H1 (cell line): ENCODE results near the gene AATK. TPM values are rescaled to one million over a fixed set of nuclear protein-coding genes. Genes with fewer than 3 reads are reported as not detected.

Experiments used
- CTCF ChIA-PET: fragments of 300-600 bp; sonication (Branson Sonifier 250); formaldehyde crosslinking; loops from one replicate; lab custom pipeline; 2021; ENCODE audit not compliant: partially characterized antibody; lab: Charles Lee
- POLR2A ChIA-PET: fragments of 300-600 bp; sonication (Branson Sonifier 250); formaldehyde crosslinking; loops from one replicate; lab custom pipeline; 2021; ENCODE audit warnings: inconsistent platforms; ENCODE audit not compliant: partially characterized antibody; lab: Charles Lee
- DNase-seq, 2 experiments: peaks; one replicate each; pipeline versions ENCODE4 v3.0.0 to v3.0.0-alpha.2; 2010 to 2022; ENCODE audit warnings: low spot score in 2 of 2, low read depth in 1 of 2, mixed read lengths in 1 of 2
- FAIRE-seq: peaks from 2 replicates; lab custom pipeline; 2011; peaks lifted over from hg19 to GRCh38; lab: Jason Lieb, UNC
- H2AFZ ChIP-seq: 2 replicates; pipeline ENCODE4 v1.8.1; 2012; ENCODE audit warnings: low read length, inconsistent platforms
- H2AK5ac ChIP-seq: 2 replicates; pipeline ENCODE4 v1.6.1; 2013; ENCODE audit warnings: low read depth, low read length
- H2BK120ac ChIP-seq: replicated peaks from 2 replicates; pipeline ENCODE3; 2013; ENCODE audit warnings: low read depth, low read length, inconsistent platforms
- H2BK12ac ChIP-seq: 2 replicates; pipeline ENCODE4 v1.6.1; 2013; ENCODE audit warnings: low read depth, low read length
- H2BK15ac ChIP-seq: 2 replicates; pipeline ENCODE4 v1.6.1; 2013; ENCODE audit warnings: low read length
- H2BK20ac ChIP-seq: 2 replicates; pipeline ENCODE4 v1.6.1; 2013; ENCODE audit warnings: low read length
- H2BK5ac ChIP-seq: 2 replicates; pipeline ENCODE4 v1.6.1; 2013; ENCODE audit warnings: low read depth, low read length
- H3K14ac ChIP-seq: 2 replicates; pipeline ENCODE4 v1.6.1; 2013; ENCODE audit warnings: inconsistent platforms; ENCODE audit not compliant: insufficient read length
- H3K18ac ChIP-seq: 2 replicates; pipeline ENCODE4 v1.6.1; 2013; ENCODE audit warnings: low read length; ENCODE audit errors: extremely low read depth
- H3K23ac ChIP-seq: 2 replicates; pipeline ENCODE4 v1.6.1; 2013; ENCODE audit warnings: inconsistent platforms; ENCODE audit not compliant: insufficient read length
- H3K23me2 ChIP-seq: 2 replicates; pipeline ENCODE4 v1.6.1; 2013; ENCODE audit warnings: low read depth, low read length
- H3K27ac ChIP-seq: 2 replicates; pipeline ENCODE4 v1.6.1; 2011; ENCODE audit warnings: low read depth, low read length, inconsistent platforms
- H3K27me3 ChIP-seq, 4 experiments: replicated peaks in 1 of 4; 1 replicate in 1 of 4; 2 replicates in 3 of 4; pipeline versions ENCODE4 v1.6.1 to v1.8.1; 2011 to 2013; ENCODE audit warnings: low read length in 3 of 4, mild to moderate bottlenecking in 3 of 4, inconsistent platforms in 2 of 4, mixed read lengths in 2 of 4, moderate library complexity in 1 of 4; ENCODE audit not compliant: control insufficient read depth in 3 of 4, insufficient read depth in 3 of 4; ENCODE audit errors: extremely low read depth in 1 of 4
- H3K36me3 ChIP-seq, 4 experiments: 2 replicates each; pipeline versions ENCODE4 v1.6.1 to v1.8.1; 2011 to 2013; ENCODE audit warnings: mild to moderate bottlenecking in 4 of 4, low read length in 3 of 4, moderate library complexity in 2 of 4, control low read depth in 1 of 4, inconsistent platforms in 1 of 4; ENCODE audit not compliant: insufficient read depth in 4 of 4, control insufficient read depth in 2 of 4
- H3K4ac ChIP-seq: replicated peaks from 2 replicates; pipeline ENCODE3; 2013; ENCODE audit warnings: low read length, low read depth, mixed read lengths, inconsistent platforms; ENCODE audit not compliant: insufficient read length
- H3K4me1 ChIP-seq, 4 experiments: replicated peaks in 1 of 4; 1 replicate in 1 of 4; 2 replicates in 3 of 4; pipeline versions ENCODE4 v1.6.1 to v1.8.1; 2011 to 2013; ENCODE audit warnings: low read length in 3 of 4, inconsistent platforms in 2 of 4, mixed read lengths in 1 of 4; ENCODE audit not compliant: insufficient read depth in 4 of 4, control insufficient read depth in 3 of 4
- H3K4me2 ChIP-seq, 2 experiments: 2 replicates each; pipeline versions ENCODE4 v1.6.1 to v1.8.1; 2011 to 2013; ENCODE audit warnings: low read depth in 2 of 2, low read length in 2 of 2, control low read depth in 1 of 2, inconsistent platforms in 1 of 2, mild to moderate bottlenecking in 1 of 2; ENCODE audit not compliant: insufficient read depth in 1 of 2
- H3K4me3 ChIP-seq, 4 experiments: fragments of 200-600, 300-600 bp in 1 of 4; sonication (generic), shearing (Covaris generic), sonication (Bioruptor Twin) in 1 of 4; 2 replicates each; pipeline versions ENCODE4 v1.5.1 to v1.8.1; 2011 to 2016; ENCODE audit warnings: low read length in 4 of 4, low read depth in 3 of 4, control low read depth in 2 of 4, inconsistent platforms in 2 of 4, mild to moderate bottlenecking in 2 of 4, mixed read lengths in 1 of 4, moderate library complexity in 1 of 4; ENCODE audit not compliant: insufficient read depth in 2 of 4; ENCODE audit errors: extremely low read depth in 1 of 4
- H3K56ac ChIP-seq: replicated peaks from 2 replicates; pipeline ENCODE3; 2013; ENCODE audit warnings: low read depth, mild to moderate bottlenecking, mixed read lengths, low read length, inconsistent platforms; ENCODE audit not compliant: insufficient read length
- H3K79me1 ChIP-seq: 2 replicates; pipeline ENCODE4 v1.6.1; 2013; ENCODE audit warnings: low read depth, low read length, control low read depth
- H3K79me2 ChIP-seq, 2 experiments: 2 replicates each; pipeline versions ENCODE4 v1.6.1 to v1.8.1; 2012 to 2013; ENCODE audit warnings: low read length in 2 of 2, mild to moderate bottlenecking in 2 of 2, inconsistent platforms in 1 of 2; ENCODE audit not compliant: insufficient read depth in 2 of 2, control insufficient read depth in 1 of 2
- H3K9ac ChIP-seq, 4 experiments: replicated peaks in 1 of 4; 1 replicate in 1 of 4; 2 replicates in 3 of 4; pipeline versions ENCODE4 v1.6.1 to v1.8.1; 2011 to 2013; ENCODE audit warnings: low read depth in 3 of 4, low read length in 3 of 4, control low read depth in 2 of 4, mild to moderate bottlenecking in 2 of 4, moderate library complexity in 2 of 4, inconsistent platforms in 1 of 4; ENCODE audit errors: extremely low read depth in 1 of 4
- H3K9me3 ChIP-seq, 2 experiments: 2 replicates each; pipeline versions ENCODE4 v1.6.1 to v1.8.1; 2012 to 2013; ENCODE audit warnings: mild to moderate bottlenecking in 2 of 2, moderate library complexity in 2 of 2, control low read depth in 1 of 2, inconsistent platforms in 1 of 2, low read depth in 1 of 2, low read length in 1 of 2, mixed read lengths in 1 of 2; ENCODE audit not compliant: insufficient read depth in 2 of 2
- H4K20me1 ChIP-seq, 2 experiments: replicated peaks in 1 of 2; 2 replicates each; pipeline versions ENCODE3 to v1.8.1; 2011 to 2013; ENCODE audit warnings: inconsistent platforms in 2 of 2, low read length in 2 of 2, mild to moderate bottlenecking in 1 of 2; ENCODE audit not compliant: insufficient read depth in 2 of 2, control insufficient read depth in 1 of 2
- H4K5ac ChIP-seq: 2 replicates; pipeline ENCODE4 v1.6.1; 2013; ENCODE audit warnings: low read length, low read depth, mixed read lengths, inconsistent platforms; ENCODE audit not compliant: insufficient read length
- H4K8ac ChIP-seq: 2 replicates; pipeline ENCODE4 v1.8.0; 2013; ENCODE audit warnings: mild to moderate bottlenecking, moderate library complexity, low read length, inconsistent platforms; ENCODE audit not compliant: insufficient read depth; ENCODE audit errors: extremely low read depth
- H4K91ac ChIP-seq: replicated peaks from 2 replicates; pipeline ENCODE3; 2013; ENCODE audit warnings: low read length, mixed read lengths, inconsistent platforms; ENCODE audit not compliant: insufficient read length
- CBX5 ChIP-seq: fragments of 300-800, 300-1000 bp; sonication (generic); IDR thresholded peaks from 2 replicates; pipeline ENCODE4 v1.7.1; 2016; ENCODE audit warnings: antibody characterized with exemption, low read length, low read depth
- E2F6 ChIP-seq: IDR thresholded peaks from 2 replicates; pipeline ENCODE4 v1.6.1; 2012; ENCODE audit warnings: inconsistent platforms
- GTF2F1 ChIP-seq: IDR thresholded peaks from 2 replicates; pipeline ENCODE4 v1.6.1; 2012; ENCODE audit warnings: low read depth, low read length, improper control_type of control experiment, borderline replicate concordance
- JUN ChIP-seq: IDR thresholded peaks from 2 replicates; pipeline ENCODE4 v1.6.1; 2011; ENCODE audit warnings: low read depth, mild to moderate bottlenecking, improper control_type of control experiment, low read length
- KDM1A ChIP-seq: fragments of 200-600, 300-600 bp; sonication (generic); IDR thresholded peaks from 2 replicates; pipeline ENCODE4 v1.7.1; 2016; ENCODE audit warnings: mild to moderate bottlenecking, low read length, borderline replicate concordance
- NANOG ChIP-seq: IDR thresholded peaks from 2 replicates; pipeline ENCODE4 v1.6.1; 2011; ENCODE audit warnings: low read length, low read depth, mild to moderate bottlenecking, inconsistent platforms; ENCODE audit not compliant: insufficient read depth, poor library complexity, severe bottlenecking
- RBBP5 ChIP-seq: IDR thresholded peaks from 2 replicates; pipeline ENCODE4 v1.7.1; 2012; ENCODE audit warnings: low read depth, mild to moderate bottlenecking, inconsistent platforms, low read length, moderate library complexity, borderline replicate concordance
- RNF2 ChIP-seq: fragments of 200-900, 300-1000 bp; sonication (generic); IDR thresholded peaks from 2 replicates; pipeline ENCODE4 v1.7.1; 2016; ENCODE audit warnings: borderline replicate concordance, low read depth, mild to moderate bottlenecking, antibody characterized with exemption, low read length; ENCODE audit not compliant: poor library complexity, severe bottlenecking; ENCODE audit errors: missing control alignments
- SIN3A ChIP-seq, 2 experiments: IDR thresholded peaks in 1 of 2; conservative IDR thresholded peaks in 1 of 2; 2 replicates each; pipeline ENCODE4 v1.6.1; 2011 to 2012; ENCODE audit warnings: low read length in 2 of 2, improper control_type of control experiment in 1 of 2, low read depth in 1 of 2, mild to moderate bottlenecking in 1 of 2
- WGBS, 2 experiments: shearing (Covaris generic) in 1 of 2; methylation state at CpG; one replicate each; pipeline versions ENCODE4 v1.1.6 to v1.1.7; 2013 to 2015; ENCODE audit warnings: low lambda C conversion rate in 2 of 2, mixed read lengths in 2 of 2, inconsistent platforms in 1 of 2, low coverage in 1 of 2, missing lambda C conversion rate in 1 of 2; ENCODE audit not compliant: insufficient replicate concordance in 2 of 2, insufficient coverage in 1 of 2, insufficient read length in 1 of 2; ENCODE audit errors: extremely low coverage in 1 of 2, missing lambda C conversion rate in 1 of 2; 5-methylcytosine and 5-hydroxymethylcytosine counted together
- polyA plus RNA-seq, 7 experiments: library from polyadenylated mRNA; depleted of rRNA in 3 of 7; stranded (reverse) in 5 of 7; unstranded in 2 of 7; fragments of >200 nt in 5 of 7; fragments of 200-250 nt in 2 of 7; gene quantifications; 1 replicate in 5 of 7; 2 replicates in 1 of 7; 4 replicates in 1 of 7; pipeline versions ENCODE4 v1.2.1 to v1.2.3, GENCODE V29; 2011 to 2013; ENCODE audit warnings: missing spikeins in 2 of 7, mixed read lengths in 2 of 7
- total RNA-seq: library from RNA; stranded (reverse); fragmentation: NEBNext Ultra II Directional; extraction: Animal tissue kit (Norgen Biotek cat#: 25700); gene quantifications from 2 replicates; pipeline ENCODE4 v1.2.1, GENCODE V29; 2021

AATK gene
- total and polyA plus RNA-seq, 2 of the 8 experiments (the other 6 are each of a cell fraction or from before 2014, with no cell fraction given) = 1.7 to 3.5 TPM

- Histone ChIP-seq H2AFZ (no peak overlapping the region), H2BK120ac (no peak overlapping the region), H2BK12ac (no peak overlapping the region), H3K4ac (peak overlapping the region; percentile 3), H3K4me3 (no peak overlapping the region), H3K23ac (no peak overlapping the region), H3K36me3 (peaks cover 0 to 3% (median 0%) of the 10 kb centered on the region in 4 experiments; a peak in 3 of 8 replicates), H3K23me2 (peaks cover 3% of the 10 kb centered on the region; the same call in 1 of the 2 replicates), H3K56ac (peak overlapping the region; percentile 98), H2AK5ac (no peak overlapping the region), H4K8ac (no peak overlapping the region), H3K9ac (no peak overlapping the region), H3K27me3 (no peaks in the 10 kb centered on the region), H4K5ac (no peak overlapping the region), H3K79me2 (no peaks in the 10 kb centered on the region; a peak in 2 of 4 replicates), H2BK5ac (no peak overlapping the region; the same call in 1 of the 2 replicates), H2BK15ac (no peak overlapping the region), H2BK20ac (no peak overlapping the region), H3K79me1 (peaks cover 5% of the 10 kb centered on the region; the same call in 1 of the 2 replicates), H4K20me1 (peaks cover 3 to 15% of the 10 kb centered on the region in 2 experiments), H3K27ac (no peak overlapping the region), H3K4me2 (no peak overlapping the region), H3K9me3 (no peaks in the 10 kb centered on the region), H3K4me1 (no peaks in the 10 kb centered on the region; a peak in 1 of 7 replicates), H3K18ac (no peak overlapping the region), H4K91ac (no peak overlapping the region), H3K14ac (no peak overlapping the region)
- DNase-seq (no peak), FAIRE-seq (no peak)
- 95% methylated on average over 21 of the region's 21 CpGs; no CpG with 5 or more reads in 1 of the 2 experiments for WGBS, 2 experiments
- CTCF ChIA-PET = interaction anchor here (1.5 kb wide), 2 partner anchors 13 to 176 kb away, joined by 3 to 4 read pairs; no protein-coding TSS in a partner anchor
- POLR2A ChIA-PET = interaction anchor here (1.2 kb wide), 1 partner anchor 81 kb away, joined by 3 read pairs; no protein-coding TSS in a partner anchor
- no peak for TF ChIP-seq CBX5
- TF ChIP-seq NANOG = no peak
- TF ChIP-seq KDM1A = no peak
- TF ChIP-seq RBBP5 = no peak
- no peak for TF ChIP-seq GTF2F1
- no peak for TF ChIP-seq SIN3A (conservative IDR thresholded peaks at IDR 0.05 in 1 of 2, IDR thresholded peaks at IDR 0.05 in 1 of 2; ENCODE audit: low read depth in 1 of 2, low read length in 2 of 2)
- no peak for TF ChIP-seq E2F6
- TF ChIP-seq RNF2 = no peak
- TF ChIP-seq JUN = no peak
Observed at GRCh38 chr17:81207610-81208581, 41.9 kb upstream of the AATK start.
